Measurements from ENCODE around the gene ARGLU1. TPM values are rescaled to one million over a fixed set of nuclear protein-coding genes. Genes with fewer than 3 reads are reported as not detected.
A peak's percentile ranks its signal among the peaks of the same experiment; 100 is the strongest.

Gene ARGLU1
- total RNA-seq, 1 donor from 2014 or later: 142 TPM

DNA sequence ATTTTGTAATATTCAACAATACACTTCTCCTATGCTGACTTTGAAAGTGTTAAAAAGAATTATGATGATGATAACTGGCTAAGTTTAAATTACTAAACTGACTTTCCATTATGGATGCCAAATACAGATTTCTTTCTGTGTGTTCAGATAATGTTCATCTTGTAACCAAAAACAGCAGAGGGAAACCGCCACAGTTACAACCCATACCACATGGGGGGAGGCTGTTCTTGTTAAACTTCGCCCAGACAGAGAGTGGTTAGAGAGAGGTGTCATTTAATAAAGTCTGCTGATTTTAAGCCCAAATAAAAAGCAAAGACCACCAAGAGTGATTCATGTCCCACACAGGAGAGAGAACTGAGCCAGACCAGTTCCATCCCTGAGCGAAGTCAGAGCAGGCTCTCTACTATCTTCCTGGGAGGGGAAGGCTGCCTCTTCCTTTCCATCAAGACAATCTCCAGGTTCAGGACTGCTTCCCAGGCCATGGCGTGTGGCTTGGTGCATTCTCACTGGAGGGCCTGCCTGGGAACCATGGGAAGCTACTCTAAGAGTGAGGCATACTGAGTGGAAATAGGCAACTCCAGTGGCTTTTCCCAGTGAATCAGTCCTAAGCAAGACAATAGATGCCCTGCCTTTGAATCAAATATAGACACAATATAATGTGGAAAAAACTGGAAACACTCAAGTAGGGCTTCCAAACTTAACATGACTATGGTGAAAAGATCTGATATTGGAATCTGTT, 50.7 kb downstream of the ARGLU1 start:
- Mint-ChIP-seq H3K4me3 (no peak overlapping the region), H3K9me3 (no peaks in the 10 kb centered on the region), H3K36me3 (ENCODE audit: low read depth) (peaks cover 21% of the 10 kb centered on the region), H3K4me1 (peaks cover 84% of the 10 kb centered on the region), H3K27me3 (ENCODE audit: low read depth) (no peaks in the 10 kb centered on the region), H3K27ac (ENCODE audit: unreplicated experiment) (peak overlapping the region; percentile 4)
- TF ChIP-seq, protein P1, sequence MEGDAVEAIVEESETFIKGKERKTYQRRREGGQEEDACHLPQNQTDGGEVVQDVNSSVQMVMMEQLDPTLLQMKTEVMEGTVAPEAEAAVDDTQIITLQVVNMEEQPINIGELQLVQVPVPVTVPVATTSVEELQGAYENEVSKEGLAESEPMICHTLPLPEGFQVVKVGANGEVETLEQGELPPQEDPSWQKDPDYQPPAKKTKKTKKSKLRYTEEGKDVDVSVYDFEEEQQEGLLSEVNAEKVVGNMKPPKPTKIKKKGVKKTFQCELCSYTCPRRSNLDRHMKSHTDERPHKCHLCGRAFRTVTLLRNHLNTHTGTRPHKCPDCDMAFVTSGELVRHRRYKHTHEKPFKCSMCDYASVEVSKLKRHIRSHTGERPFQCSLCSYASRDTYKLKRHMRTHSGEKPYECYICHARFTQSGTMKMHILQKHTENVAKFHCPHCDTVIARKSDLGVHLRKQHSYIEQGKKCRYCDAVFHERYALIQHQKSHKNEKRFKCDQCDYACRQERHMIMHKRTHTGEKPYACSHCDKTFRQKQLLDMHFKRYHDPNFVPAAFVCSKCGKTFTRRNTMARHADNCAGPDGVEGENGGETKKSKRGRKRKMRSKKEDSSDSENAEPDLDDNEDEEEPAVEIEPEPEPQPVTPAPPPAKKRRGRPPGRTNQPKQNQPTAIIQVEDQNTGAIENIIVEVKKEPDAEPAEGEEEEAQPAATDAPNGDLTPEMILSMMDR (conservative IDR thresholded peaks at IDR 0.05): no peak
- no peak for DNase-seq (ENCODE audit: low read depth, low spot score)

DNA sequence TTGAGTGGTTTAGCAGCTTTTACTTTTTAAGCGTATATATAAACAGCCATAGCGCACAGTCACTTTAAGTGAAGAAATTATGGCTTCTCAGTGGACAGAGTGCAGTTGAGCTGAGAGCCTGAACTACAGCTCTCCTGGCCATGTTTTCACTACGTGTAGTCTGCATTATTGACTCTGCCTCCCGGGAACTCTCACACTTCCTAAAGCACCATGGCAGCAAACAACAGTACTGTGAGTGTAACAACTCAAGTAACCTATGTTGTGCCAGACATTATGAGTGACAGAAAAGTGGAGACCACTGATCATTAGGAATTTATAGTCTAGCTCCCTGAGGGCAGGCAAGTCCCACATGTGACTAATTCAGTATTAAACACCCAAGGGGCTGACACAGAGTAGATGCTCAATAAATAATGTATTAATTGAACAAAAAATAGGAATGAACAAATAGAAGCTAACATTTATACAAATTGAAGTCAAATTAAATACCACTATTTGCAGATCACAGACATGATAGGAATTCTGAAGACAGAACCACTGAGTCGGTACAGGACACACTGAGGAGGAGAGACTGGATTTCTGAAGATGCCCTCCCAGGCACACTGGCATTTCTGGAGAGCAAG, 52.2 kb downstream of the ARGLU1 start:
- Mint-ChIP-seq H3K4me3 (no peak overlapping the region), H3K27me3 (ENCODE audit: low read depth) (no peaks in the 10 kb centered on the region), H3K36me3 (ENCODE audit: low read depth) (peaks cover 29% of the 10 kb centered on the region), H3K9me3 (no peaks in the 10 kb centered on the region), H3K4me1 (peaks cover 74% of the 10 kb centered on the region), H3K27ac (ENCODE audit: unreplicated experiment) (no peak overlapping the region)
- no peak for DNase-seq (ENCODE audit: low read depth, low spot score)
- TF ChIP-seq, protein P1 (conservative IDR thresholded peaks at IDR 0.05): no peak

DNA sequence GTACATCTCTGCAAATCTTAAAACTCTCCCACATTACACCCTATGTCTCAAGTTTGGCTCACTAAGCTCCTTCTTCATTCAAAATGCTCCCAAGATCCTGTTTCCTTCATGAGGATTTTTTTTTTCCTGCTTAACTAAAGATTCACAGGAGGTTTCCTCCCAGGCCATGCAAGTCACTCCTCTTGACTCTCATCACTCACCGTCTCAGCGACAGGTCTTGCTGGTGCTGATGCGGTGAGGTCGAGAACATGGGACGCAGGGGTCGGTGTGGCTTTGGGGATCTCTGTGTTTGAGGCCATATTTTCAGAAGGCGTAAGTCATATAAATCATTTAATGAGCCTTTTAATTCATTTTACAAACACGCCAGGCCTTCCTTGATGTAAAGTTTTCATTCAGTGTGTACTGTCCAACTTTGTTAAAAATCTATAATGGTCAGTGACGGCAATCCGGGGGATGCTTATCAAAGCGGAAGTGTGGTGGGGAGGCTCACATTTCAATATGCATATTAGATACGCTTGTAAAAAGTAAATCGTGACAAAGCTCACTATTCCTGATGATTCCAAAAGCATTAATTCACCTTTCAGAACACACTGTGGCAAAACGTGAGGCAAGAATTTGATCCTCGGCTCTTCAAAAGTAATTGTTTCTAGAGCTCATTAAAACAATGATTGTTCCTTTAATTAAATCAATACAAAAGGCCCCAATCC, 52.9 kb downstream of the ARGLU1 start:
- no peaks in the 10 kb centered on the region for H3K9me3 Mint-ChIP-seq
- H3K4me1 Mint-ChIP-seq: peaks cover 67% of the 10 kb centered on the region
- H3K27ac Mint-ChIP-seq (ENCODE audit: unreplicated experiment): peak overlapping the region; percentile 9
- peak overlapping the region; percentile 13 for H3K4me3 Mint-ChIP-seq
- DNase-seq (ENCODE audit: low read depth, low spot score): no peak
- H3K36me3 Mint-ChIP-seq (ENCODE audit: low read depth): peaks cover 33% of the 10 kb centered on the region
- TF ChIP-seq, protein P1 (conservative IDR thresholded peaks at IDR 0.05): no peak
- no peaks in the 10 kb centered on the region for H3K27me3 Mint-ChIP-seq (ENCODE audit: low read depth)

DNA sequence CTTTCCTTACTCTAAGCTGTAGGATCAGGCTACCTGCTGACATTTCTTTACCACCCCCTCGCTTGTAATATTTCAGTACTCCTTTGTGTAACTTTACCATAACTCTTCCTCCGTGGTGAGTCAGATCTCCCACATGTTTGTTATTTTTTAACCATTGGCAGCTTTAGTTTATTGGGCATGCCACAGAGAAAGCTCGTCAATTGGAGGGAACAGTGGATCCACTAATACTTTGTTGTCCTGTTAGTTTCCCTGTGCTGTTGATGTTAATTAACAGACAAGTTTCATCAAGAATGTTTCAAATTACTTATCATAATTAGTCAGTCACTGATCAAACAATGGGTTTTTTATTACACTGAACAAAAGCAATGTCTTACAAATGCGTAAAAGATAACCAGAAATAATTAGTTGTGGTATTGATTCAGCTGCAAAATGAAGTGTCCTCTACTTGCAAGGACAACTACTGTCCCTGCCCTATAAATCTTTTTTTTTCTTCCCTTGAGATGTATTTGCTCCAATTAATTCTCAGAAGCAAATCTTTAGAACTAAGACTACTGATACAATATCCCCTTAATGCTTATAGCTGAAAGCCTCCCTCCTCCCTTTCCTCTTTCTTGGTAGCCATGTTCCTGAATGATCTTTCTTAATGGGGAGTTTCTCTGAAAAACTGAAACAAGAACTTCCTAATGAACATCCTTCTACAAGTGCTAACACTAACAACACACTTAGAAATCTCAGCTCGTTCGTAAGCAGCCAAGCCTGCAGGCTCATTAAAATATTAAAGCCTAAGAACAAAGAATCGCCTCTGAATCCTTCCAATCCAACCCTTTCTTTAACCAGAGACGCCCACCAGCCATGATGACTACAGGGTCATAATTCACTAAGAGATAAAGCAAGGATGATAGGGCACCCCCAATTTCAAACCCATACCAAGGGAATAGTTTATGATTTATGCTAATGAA, 54.6 kb downstream of the ARGLU1 start:
- TF ChIP-seq, protein P1 (conservative IDR thresholded peaks at IDR 0.05): no peak
- Mint-ChIP-seq H3K9me3 (no peaks in the 10 kb centered on the region), H3K4me3 (no peak overlapping the region), H3K27me3 (ENCODE audit: low read depth) (no peaks in the 10 kb centered on the region), H3K36me3 (ENCODE audit: low read depth) (peaks cover 33% of the 10 kb centered on the region), H3K27ac (ENCODE audit: unreplicated experiment) (peak overlapping the region; percentile 70), H3K4me1 (peaks cover 68% of the 10 kb centered on the region)
- no peak for DNase-seq (ENCODE audit: low read depth, low spot score)

All from neural crest cell (in vitro differentiated cells).